Panc1 (cell line): ENCODE results near the gene CTAGE15.
"Not testable (repeated sequence)": the region's sequence is repeated elsewhere in the genome, so short reads cannot be mapped to it uniquely, and the experiment has no call there.

Experiments used
- POLR2AphosphoS5 ChIP-seq: IDR thresholded peaks from 2 replicates; pipeline ENCODE4 v1.6.1; 2012; ENCODE audit warnings: mild to moderate bottlenecking, low read depth, low read length, moderate library complexity
- SIN3A ChIP-seq: IDR thresholded peaks from 2 replicates; pipeline ENCODE4 v1.6.1; 2012; ENCODE audit warnings: low read depth, mild to moderate bottlenecking, low read length, moderate library complexity, borderline replicate concordance; ENCODE audit not compliant: insufficient read depth
- TCF7L2 ChIP-seq: IDR thresholded peaks from 2 replicates; pipeline ENCODE4 v1.6.1; 2011; ENCODE audit warnings: mild to moderate bottlenecking, low read depth, low read length, inconsistent platforms
- TF ChIP-seq, protein P1 (sequence below): fragments of 450-650 bp; IDR thresholded peaks from 2 replicates; pipeline ENCODE4 v1.5.1; 2017; ENCODE audit warnings: mild to moderate bottlenecking
- TF ChIP-seq, protein P2 (sequence below), 2 experiments: IDR thresholded peaks; 2 replicates each; pipeline ENCODE4 v1.6.1; 2011 to 2012; ENCODE audit warnings: low read depth in 2 of 2, control low read depth in 1 of 2, low read length in 1 of 2, mild to moderate bottlenecking in 1 of 2, moderate library complexity in 1 of 2; ENCODE audit not compliant: insufficient read depth in 1 of 2

DNA sequence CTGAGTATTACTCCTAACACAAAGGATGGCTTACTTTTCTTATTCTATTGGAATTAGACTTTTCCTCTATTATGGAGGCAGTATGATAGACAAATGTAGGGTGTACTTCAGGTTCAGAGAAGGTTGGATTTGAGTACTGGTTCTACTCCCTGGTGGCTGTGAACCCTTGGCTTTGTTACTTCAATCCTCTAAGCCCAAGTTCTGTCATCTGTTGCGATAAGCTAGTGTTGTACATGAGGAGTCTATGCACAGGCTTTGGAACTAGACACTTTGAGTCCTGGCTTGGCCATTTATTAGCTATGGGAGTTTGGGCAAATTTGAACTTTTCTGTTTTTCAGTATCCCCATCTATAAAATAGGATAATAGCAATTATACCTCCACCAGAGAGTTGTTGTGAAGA, 39.7 kb upstream of the CTAGE15 start:
- TF ChIP-seq, protein P1, sequence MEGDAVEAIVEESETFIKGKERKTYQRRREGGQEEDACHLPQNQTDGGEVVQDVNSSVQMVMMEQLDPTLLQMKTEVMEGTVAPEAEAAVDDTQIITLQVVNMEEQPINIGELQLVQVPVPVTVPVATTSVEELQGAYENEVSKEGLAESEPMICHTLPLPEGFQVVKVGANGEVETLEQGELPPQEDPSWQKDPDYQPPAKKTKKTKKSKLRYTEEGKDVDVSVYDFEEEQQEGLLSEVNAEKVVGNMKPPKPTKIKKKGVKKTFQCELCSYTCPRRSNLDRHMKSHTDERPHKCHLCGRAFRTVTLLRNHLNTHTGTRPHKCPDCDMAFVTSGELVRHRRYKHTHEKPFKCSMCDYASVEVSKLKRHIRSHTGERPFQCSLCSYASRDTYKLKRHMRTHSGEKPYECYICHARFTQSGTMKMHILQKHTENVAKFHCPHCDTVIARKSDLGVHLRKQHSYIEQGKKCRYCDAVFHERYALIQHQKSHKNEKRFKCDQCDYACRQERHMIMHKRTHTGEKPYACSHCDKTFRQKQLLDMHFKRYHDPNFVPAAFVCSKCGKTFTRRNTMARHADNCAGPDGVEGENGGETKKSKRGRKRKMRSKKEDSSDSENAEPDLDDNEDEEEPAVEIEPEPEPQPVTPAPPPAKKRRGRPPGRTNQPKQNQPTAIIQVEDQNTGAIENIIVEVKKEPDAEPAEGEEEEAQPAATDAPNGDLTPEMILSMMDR = not testable (repeated sequence)
- not testable (repeated sequence) for TF ChIP-seq POLR2AphosphoS5, TCF7L2, SIN3A
- TF ChIP-seq, protein P2, sequence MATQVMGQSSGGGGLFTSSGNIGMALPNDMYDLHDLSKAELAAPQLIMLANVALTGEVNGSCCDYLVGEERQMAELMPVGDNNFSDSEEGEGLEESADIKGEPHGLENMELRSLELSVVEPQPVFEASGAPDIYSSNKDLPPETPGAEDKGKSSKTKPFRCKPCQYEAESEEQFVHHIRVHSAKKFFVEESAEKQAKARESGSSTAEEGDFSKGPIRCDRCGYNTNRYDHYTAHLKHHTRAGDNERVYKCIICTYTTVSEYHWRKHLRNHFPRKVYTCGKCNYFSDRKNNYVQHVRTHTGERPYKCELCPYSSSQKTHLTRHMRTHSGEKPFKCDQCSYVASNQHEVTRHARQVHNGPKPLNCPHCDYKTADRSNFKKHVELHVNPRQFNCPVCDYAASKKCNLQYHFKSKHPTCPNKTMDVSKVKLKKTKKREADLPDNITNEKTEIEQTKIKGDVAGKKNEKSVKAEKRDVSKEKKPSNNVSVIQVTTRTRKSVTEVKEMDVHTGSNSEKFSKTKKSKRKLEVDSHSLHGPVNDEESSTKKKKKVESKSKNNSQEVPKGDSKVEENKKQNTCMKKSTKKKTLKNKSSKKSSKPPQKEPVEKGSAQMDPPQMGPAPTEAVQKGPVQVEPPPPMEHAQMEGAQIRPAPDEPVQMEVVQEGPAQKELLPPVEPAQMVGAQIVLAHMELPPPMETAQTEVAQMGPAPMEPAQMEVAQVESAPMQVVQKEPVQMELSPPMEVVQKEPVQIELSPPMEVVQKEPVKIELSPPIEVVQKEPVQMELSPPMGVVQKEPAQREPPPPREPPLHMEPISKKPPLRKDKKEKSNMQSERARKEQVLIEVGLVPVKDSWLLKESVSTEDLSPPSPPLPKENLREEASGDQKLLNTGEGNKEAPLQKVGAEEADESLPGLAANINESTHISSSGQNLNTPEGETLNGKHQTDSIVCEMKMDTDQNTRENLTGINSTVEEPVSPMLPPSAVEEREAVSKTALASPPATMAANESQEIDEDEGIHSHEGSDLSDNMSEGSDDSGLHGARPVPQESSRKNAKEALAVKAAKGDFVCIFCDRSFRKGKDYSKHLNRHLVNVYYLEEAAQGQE (IDR thresholded peaks at IDR 0.05; ENCODE audit: insufficient read depth in 1 of 2, low read depth in 2 of 2, low read length in 1 of 2) = not testable (repeated sequence)
